ENCODE data around the gene CD40. TPM values are rescaled to one million over a fixed set of nuclear protein-coding genes. Genes with fewer than 3 reads are reported as not detected.

Gene CD40
- total RNA-seq, result 1 to 10 TPM; 2.5 to 6.0 TPM
- long read RNA-seq, transcript CD40-202 (9 exons, 1,729 nt), result major isoform, 5 of 7 reads
- long read RNA-seq, partial matches to known transcripts, result 0 of 7 reads
- long read RNA-seq, other reads (novel, unspliced or antisense), result 1 of 7 reads

- ATAC-seq, result peak; percentile 87
- DNase-seq, result peak; percentile 84 to 87
- intact Hi-C loops (cut with DNase I, micrococcal nuclease), result no loop called here
Observed at GRCh38 chr20:46117704-46118467, at the start of gene CD40. TSS of gene CD40 (plus strand) at chr20:46118314. CDS start at chr20:46118344, 30 bp downstream.

GRCh38 chr20:46070215-46070900 lies 47.8 kb upstream of the CD40 start:
- intact Hi-C loops (cut with DNase I, micrococcal nuclease), result no loop called here
- ATAC-seq (no peak), DNase-seq (no peak)

GRCh38 chr20:46071573-46071972 lies 46.5 kb upstream of the CD40 start:
- ATAC-seq (no peak), DNase-seq (no peak)
- intact Hi-C loops (cut with DNase I, micrococcal nuclease), result no loop called here

GRCh38 chr20:46073024-46073423 lies 45.1 kb upstream of the CD40 start:
- DNase-seq (no peak), ATAC-seq (no peak)
- intact Hi-C loops (cut with DNase I, micrococcal nuclease), result no loop called here

GRCh38 chr20:46073443-46073842 lies 44.7 kb upstream of the CD40 start:
- intact Hi-C loops (cut with DNase I, micrococcal nuclease), result no loop called here
- no peak for DNase-seq
- no peak for ATAC-seq

- DNase-seq, result no peak
- intact Hi-C loops (cut with DNase I, micrococcal nuclease), result no loop called here
- no peak for ATAC-seq
Observed at GRCh38 chr20:46074006-46074405, 44.1 kb upstream of the CD40 start.

GRCh38 chr20:46076806-46077205 lies 41.3 kb upstream of the CD40 start:
- no peak for ATAC-seq
- intact Hi-C loops (cut with DNase I, micrococcal nuclease), result no loop called here

GRCh38 chr20:46077642-46078305 lies 40.3 kb upstream of the CD40 start:
- no peak for ATAC-seq
- no peak for DNase-seq
- intact Hi-C loops (cut with DNase I, micrococcal nuclease), result no loop called here

More at GRCh38 chr20:46076806-46077205, 41.3 kb upstream of the CD40 start:
- no peak for DNase-seq

GRCh38 chr20:46078954-46079353 lies 39.2 kb upstream of the CD40 start:
- ATAC-seq (no peak), DNase-seq (no peak)
- intact Hi-C loops (cut with DNase I, micrococcal nuclease), result no loop called here

- ATAC-seq, result no peak
- intact Hi-C loops (cut with DNase I, micrococcal nuclease), result no loop called here
- DNase-seq, result no peak
Observed at GRCh38 chr20:46081074-46081473, 37.0 kb upstream of the CD40 start.

- ATAC-seq (no peak), DNase-seq (no peak)
- intact Hi-C loops (cut with DNase I, micrococcal nuclease), result no loop called here
Observed at GRCh38 chr20:46083101-46083500, 35.0 kb upstream of the CD40 start.

- intact Hi-C loops (cut with DNase I, micrococcal nuclease), result no loop called here
- ATAC-seq (no peak), DNase-seq (no peak)
Observed at GRCh38 chr20:46083531-46084061, 34.5 kb upstream of the CD40 start.

- intact Hi-C loops (cut with DNase I, micrococcal nuclease), result no loop called here
- no peak for ATAC-seq
- no peak for DNase-seq
Observed at GRCh38 chr20:46084805-46085178, 33.3 kb upstream of the CD40 start.

- peak; percentile 19 to 50 for DNase-seq
- peak; percentile 42 for ATAC-seq
- intact Hi-C loops (cut with DNase I, micrococcal nuclease), result no loop called here
Observed at GRCh38 chr20:46085179-46085851, 32.8 kb upstream of the CD40 start.

- intact Hi-C loops (cut with DNase I, micrococcal nuclease), result no loop called here
- DNase-seq (no peak), ATAC-seq (no peak)
Observed at GRCh38 chr20:46087161-46087560, 31.0 kb upstream of the CD40 start.

- DNase-seq (no peak), ATAC-seq (no peak)
- intact Hi-C loops (cut with DNase I, micrococcal nuclease), result no loop called here
Observed at GRCh38 chr20:46088409-46089166, 29.5 kb upstream of the CD40 start.

GRCh38 chr20:46089167-46089416 lies 29.0 kb upstream of the CD40 start:
- ATAC-seq (peak; percentile 47), DNase-seq (no peak)
- intact Hi-C loops (cut with DNase I, micrococcal nuclease), result no loop called here

Data from left colon (tissue), 2 donors.